ENCODE results near the gene TRAPPC6A. TPM values are rescaled to one million over a fixed set of nuclear protein-coding genes. Genes with fewer than 3 reads are reported as not detected.

TRAPPC6A gene
- total and polyA plus RNA-seq, 3 donors from 2014 or later: 37.0 to 42.8 (median 38.7) TPM

DNA sequence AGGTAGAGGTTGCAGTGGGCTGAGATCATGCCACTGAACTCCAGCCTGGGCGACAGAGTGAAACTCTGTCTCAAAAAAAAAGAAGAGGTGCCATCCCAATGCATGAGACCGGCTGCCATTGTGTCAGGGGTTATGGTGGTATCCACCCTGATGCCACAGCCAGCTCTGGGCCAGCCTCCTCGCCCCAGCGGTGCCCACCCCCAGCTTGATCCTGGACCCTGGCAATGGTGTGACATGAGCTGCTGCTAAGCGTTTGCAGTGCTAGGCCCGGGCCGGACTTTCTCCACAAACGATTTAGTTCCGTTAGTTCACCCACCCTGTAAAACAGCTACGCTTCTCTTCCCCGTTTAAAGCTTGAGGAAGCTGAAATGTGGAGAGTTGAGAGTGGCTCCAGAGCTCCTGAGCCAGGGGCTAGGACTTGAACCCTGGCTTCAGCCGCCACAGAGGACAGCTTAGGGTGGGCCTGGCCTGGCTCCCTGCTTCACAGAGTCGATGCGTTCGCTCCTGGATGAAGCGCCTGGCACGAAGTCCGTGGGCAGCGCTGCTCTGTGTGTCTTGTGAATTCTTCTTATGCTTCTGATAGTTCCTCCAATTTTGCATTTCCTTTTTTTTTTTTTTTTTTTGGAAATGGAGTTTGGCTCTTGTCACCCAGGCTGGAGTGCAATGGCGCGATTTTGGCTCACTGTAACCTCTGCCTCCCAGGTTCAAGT, 42.7 kb downstream of the TRAPPC6A start:
- no peaks in the 10 kb centered on the region for H3K27me3 ChIP-seq
- 88 to 90% methylated on average over 21 of the region's 21 CpGs for WGBS, 2 donors
- intact Hi-C loops (cut with DNase I; ENCODE audit: low total_unique reads): no loop called here
- H3K36me3 ChIP-seq (ENCODE audit: low read depth, missing control alignments): no peaks in the 10 kb centered on the region
- H3K27ac ChIP-seq: no peak overlapping the region
- TF ChIP-seq, protein P1, sequence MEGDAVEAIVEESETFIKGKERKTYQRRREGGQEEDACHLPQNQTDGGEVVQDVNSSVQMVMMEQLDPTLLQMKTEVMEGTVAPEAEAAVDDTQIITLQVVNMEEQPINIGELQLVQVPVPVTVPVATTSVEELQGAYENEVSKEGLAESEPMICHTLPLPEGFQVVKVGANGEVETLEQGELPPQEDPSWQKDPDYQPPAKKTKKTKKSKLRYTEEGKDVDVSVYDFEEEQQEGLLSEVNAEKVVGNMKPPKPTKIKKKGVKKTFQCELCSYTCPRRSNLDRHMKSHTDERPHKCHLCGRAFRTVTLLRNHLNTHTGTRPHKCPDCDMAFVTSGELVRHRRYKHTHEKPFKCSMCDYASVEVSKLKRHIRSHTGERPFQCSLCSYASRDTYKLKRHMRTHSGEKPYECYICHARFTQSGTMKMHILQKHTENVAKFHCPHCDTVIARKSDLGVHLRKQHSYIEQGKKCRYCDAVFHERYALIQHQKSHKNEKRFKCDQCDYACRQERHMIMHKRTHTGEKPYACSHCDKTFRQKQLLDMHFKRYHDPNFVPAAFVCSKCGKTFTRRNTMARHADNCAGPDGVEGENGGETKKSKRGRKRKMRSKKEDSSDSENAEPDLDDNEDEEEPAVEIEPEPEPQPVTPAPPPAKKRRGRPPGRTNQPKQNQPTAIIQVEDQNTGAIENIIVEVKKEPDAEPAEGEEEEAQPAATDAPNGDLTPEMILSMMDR (IDR thresholded peaks at IDR 0.05): no peak
- TF ChIP-seq POLR2A (IDR thresholded peaks at IDR 0.05): no peak
- H3K9me3 ChIP-seq: no peaks in the 10 kb centered on the region
- no peak overlapping the region for H3K4me3 ChIP-seq
- peaks cover 7% of the 10 kb centered on the region for H3K4me1 ChIP-seq
- no peak for DNase-seq

DNA sequence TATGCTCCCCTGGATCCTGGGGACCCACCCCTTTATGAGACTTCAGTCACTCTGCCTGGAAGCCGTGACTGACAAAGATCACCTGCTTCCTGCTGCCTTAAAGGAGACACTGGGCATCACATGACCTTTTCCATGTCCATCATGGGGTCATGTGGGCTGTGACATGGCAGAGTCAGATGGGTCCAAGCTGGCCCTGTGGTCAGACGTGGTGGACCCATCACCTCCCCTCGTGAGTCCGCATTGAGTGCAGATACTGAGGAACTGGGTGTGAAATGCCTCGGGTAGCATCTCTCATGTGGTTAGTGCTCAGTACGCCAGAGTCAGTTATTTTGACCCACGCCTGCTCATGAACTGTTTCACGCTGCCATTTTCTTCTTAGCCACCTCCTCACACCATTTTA, 44.4 kb downstream of the TRAPPC6A start:
- Histone ChIP-seq H3K36me3 (ENCODE audit: low read depth, missing control alignments) (no peaks in the 10 kb centered on the region), H3K27ac (no peak overlapping the region), H3K27me3 (no peaks in the 10 kb centered on the region), H3K4me1 (peaks cover 7% of the 10 kb centered on the region), H3K4me3 (no peak overlapping the region), H3K9me3 (no peaks in the 10 kb centered on the region)
- WGBS, 2 donors: 89 to 94% methylated on average over 7 to 8 of the region's 8 CpGs
- no peak for DNase-seq
- intact Hi-C loops (cut with DNase I; ENCODE audit: low total_unique reads): no loop called here
- no peak for TF ChIP-seq POLR2A (IDR thresholded peaks at IDR 0.05)
- TF ChIP-seq, protein P1 (IDR thresholded peaks at IDR 0.05): no peak

DNA sequence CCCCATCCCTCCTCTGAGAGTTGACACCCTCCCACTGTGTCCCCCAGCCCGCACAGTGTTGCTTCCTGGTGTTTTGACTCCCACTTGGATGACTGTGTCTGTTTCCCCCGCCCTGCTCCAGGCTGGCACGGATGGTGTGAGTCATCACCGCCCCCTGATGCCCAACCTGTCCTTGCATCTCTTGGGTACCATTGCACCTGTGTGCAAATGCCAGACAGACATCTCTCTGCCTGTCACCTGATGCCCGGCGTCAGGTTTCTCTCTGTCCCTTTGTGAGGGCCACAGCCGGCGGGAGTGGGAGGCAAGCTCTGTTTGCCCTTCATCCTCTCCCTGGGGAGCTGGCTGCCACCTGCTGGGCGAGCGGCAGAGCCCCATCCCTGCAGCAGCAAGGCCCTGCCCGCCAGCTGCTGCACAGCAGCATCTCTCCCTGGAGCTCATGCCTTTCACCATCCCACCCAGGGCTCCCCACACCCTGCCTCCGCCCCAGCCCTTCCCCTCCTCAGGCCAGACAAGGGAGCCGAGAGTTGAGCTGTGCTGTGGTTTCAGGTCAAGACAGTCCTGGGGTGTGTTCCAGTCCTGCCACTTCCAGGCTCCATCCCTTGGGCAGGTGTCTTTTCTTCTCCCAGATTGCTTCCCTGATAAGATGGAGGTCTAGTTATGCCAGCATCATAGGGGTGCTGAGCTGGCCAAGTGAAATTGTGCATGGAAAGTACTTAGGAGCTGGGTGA, 47.0 kb downstream of the TRAPPC6A start:
- 70 to 80% methylated on average over 12 to 13 of the region's 13 CpGs for WGBS, 2 donors
- Histone ChIP-seq H3K9me3 (no peaks in the 10 kb centered on the region), H3K27ac (no peak overlapping the region), H3K36me3 (ENCODE audit: low read depth, missing control alignments) (no peaks in the 10 kb centered on the region), H3K27me3 (no peaks in the 10 kb centered on the region), H3K4me3 (no peak overlapping the region), H3K4me1 (no peaks in the 10 kb centered on the region)
- DNase-seq: peak; percentile 34
- TF ChIP-seq, protein P1 (IDR thresholded peaks at IDR 0.05): no peak
- no peak for TF ChIP-seq POLR2A (IDR thresholded peaks at IDR 0.05)
- intact Hi-C loops (cut with DNase I; ENCODE audit: low total_unique reads): no loop called here

DNA sequence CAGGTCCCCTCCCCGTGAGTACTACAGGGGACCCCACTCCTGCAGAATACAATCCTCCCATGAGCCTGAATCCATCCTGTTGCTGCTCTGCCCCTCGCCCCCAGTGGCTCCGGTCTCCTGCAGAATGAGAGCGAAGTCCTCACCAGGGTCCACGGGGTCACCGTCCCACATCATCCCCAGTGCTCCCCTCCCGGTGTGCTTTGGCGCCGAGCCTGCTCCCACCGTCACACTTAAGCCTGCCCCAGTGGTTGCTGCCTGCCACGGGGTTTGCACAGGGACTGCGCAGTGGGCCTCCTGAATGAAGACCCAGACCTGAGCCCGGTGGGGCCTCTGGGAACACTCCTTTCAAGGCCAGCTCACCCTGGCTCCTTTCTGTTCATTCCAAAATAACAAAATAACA, 47.8 kb downstream of the TRAPPC6A start:
- Histone ChIP-seq H3K36me3 (ENCODE audit: low read depth, missing control alignments) (no peaks in the 10 kb centered on the region), H3K27me3 (no peaks in the 10 kb centered on the region), H3K4me3 (no peak overlapping the region), H3K27ac (no peak overlapping the region), H3K4me1 (no peaks in the 10 kb centered on the region), H3K9me3 (no peaks in the 10 kb centered on the region)
- no peak for DNase-seq
- no peak for TF ChIP-seq POLR2A (IDR thresholded peaks at IDR 0.05)
- TF ChIP-seq, protein P1 (IDR thresholded peaks at IDR 0.05): no peak
- intact Hi-C loops (cut with DNase I; ENCODE audit: low total_unique reads): no loop called here
- 75 to 79% methylated on average over 5 to 13 of the region's 13 CpGs for WGBS, 2 donors
